ENCODE data around the gene GMCL1.

GRCh38 chr2:69797836-69798289 lies 31.6 kb upstream of the GMCL1 start:
- no peak for TF ChIP-seq GATA2 (IDR thresholded peaks at IDR 0.05; ENCODE audit: low read depth, low read length)
- no peak for TF ChIP-seq GATA3 (IDR thresholded peaks at IDR 0.05; ENCODE audit: low read depth, low read length)
